K562 (cell line): ENCODE results near the gene EEF2. TPM values are rescaled to one million over a fixed set of nuclear protein-coding genes. Genes with fewer than 3 reads are reported as not detected.

ENCODE experiments used
- ATAC-seq: fragments of 200-7000 bp; cut with Tn5 transposase; 3 replicates; pipeline ENCODE4 v1.9.1; 2020; ENCODE audit warnings: moderate library complexity
- BruUV-seq: library from RNA; stranded (reverse); fragments of 400-500 nt; replicated peaks from 2 replicates; lab custom pipeline; 2021; lab: Mats Ljungman, UMichigan
- CTCF ChIA-PET: fragments of 300-600 bp; formaldehyde crosslinking; extraction: SDS; loops from one replicate; lab custom pipeline; 2021; ENCODE audit warnings: low intra/inter-chr PET ratio; lab: Yijun Ruan, JAX
- POLR2A ChIA-PET: fragments of 300-600, 350-650 bp; sonication (Branson Sonifier 250); formaldehyde crosslinking; extraction: SDS; loops from one replicate; lab custom pipeline; 2021; ENCODE audit warnings: antibody characterized with exemption, inconsistent platforms; lab: Yijun Ruan, JAX
- DNase-seq, 4 experiments: peaks; one replicate each; pipeline versions ENCODE4 v3.0.0 to v3.0.0-alpha.2; 2011 to 2018; ENCODE audit warnings: low spot score in 3 of 4, mixed read lengths in 3 of 4; ENCODE audit errors: extremely low read depth in 1 of 4
- FAIRE-seq: peaks from 2 replicates; lab custom pipeline; 2011; peaks lifted over from hg19 to GRCh38; lab: Jason Lieb, UNC
- H2AFZ ChIP-seq: 2 replicates; pipeline ENCODE4 v1.6.0; 2011; ENCODE audit warnings: low read depth, low read length, control low read depth, inconsistent platforms
- H3K27ac ChIP-seq: fragments of 200-600 bp; 3 replicates; pipeline ENCODE4 v1.8.0; 2011; ENCODE audit warnings: low read depth, mild to moderate bottlenecking, control low read depth, inconsistent platforms, low read length, moderate library complexity, mixed read lengths; ENCODE audit errors: extremely low read depth
- H3K27me3 ChIP-seq, 2 experiments: fragments of 300-600 bp in 1 of 2; 2 replicates in 1 of 2; 3 replicates in 1 of 2; pipeline versions ENCODE4 v1.6.0 to v1.8.0; 2011; ENCODE audit warnings: inconsistent platforms in 2 of 2, low read length in 2 of 2, mild to moderate bottlenecking in 1 of 2, mixed read lengths in 1 of 2, moderate library complexity in 1 of 2; ENCODE audit not compliant: control insufficient read depth in 2 of 2, insufficient read depth in 2 of 2
- H3K36me3 ChIP-seq: fragments of 300-600 bp; 3 replicates; pipeline ENCODE4 v1.8.0; 2011; ENCODE audit warnings: mild to moderate bottlenecking, low read length, inconsistent platforms; ENCODE audit not compliant: control insufficient read depth, insufficient read depth
- H3K4me1 ChIP-seq, 2 experiments: fragments of 200-600 bp in 1 of 2; replicated peaks in 1 of 2; 2 replicates in 1 of 2; 3 replicates in 1 of 2; pipeline versions ENCODE4 v1.5.1 to v1.8.0; 2011; ENCODE audit warnings: inconsistent platforms in 2 of 2, low read length in 2 of 2, mild to moderate bottlenecking in 1 of 2, mixed read lengths in 1 of 2, moderate library complexity in 1 of 2; ENCODE audit not compliant: control insufficient read depth in 2 of 2, insufficient read depth in 2 of 2
- H3K4me2 ChIP-seq: 2 replicates; pipeline ENCODE4 v1.6.1; 2011; ENCODE audit warnings: low read length, control low read depth, inconsistent platforms, mixed read lengths; ENCODE audit not compliant: insufficient read depth
- H3K4me3 ChIP-seq: fragments of 200-600 bp; sonication (generic), shearing (Covaris generic); 2 replicates; pipeline ENCODE4 v1.5.1; 2016; ENCODE audit warnings: control low read depth, inconsistent platforms
- H3K79me2 ChIP-seq: fragments of 200-600 bp; 3 replicates; pipeline ENCODE4 v1.8.0; 2011; ENCODE audit warnings: low read length, inconsistent platforms; ENCODE audit not compliant: control insufficient read depth, insufficient read depth
- H3K9ac ChIP-seq, 2 experiments: 2 replicates each; pipeline versions ENCODE4 v1.6.0 to v1.6.1; 2011; ENCODE audit warnings: low read depth in 2 of 2, low read length in 2 of 2, control low read depth in 1 of 2, inconsistent platforms in 1 of 2, mild to moderate bottlenecking in 1 of 2, mixed read lengths in 1 of 2; ENCODE audit not compliant: insufficient read depth in 1 of 2
- H3K9me1 ChIP-seq: one replicate; pipeline ENCODE4 v1.6.0; 2011; ENCODE audit warnings: inconsistent platforms, mild to moderate bottlenecking, low read length, moderate library complexity; ENCODE audit not compliant: control insufficient read depth, insufficient read depth
- H3K9me3 ChIP-seq: replicated peaks from 2 replicates; pipeline ENCODE4 v1.5.1; 2011; ENCODE audit warnings: low read depth, low read length, inconsistent platforms; ENCODE audit not compliant: control insufficient read depth, insufficient read depth
- H4K20me1 ChIP-seq: replicated peaks from 2 replicates; pipeline ENCODE4 v1.6.1; 2011; ENCODE audit warnings: low read length, inconsistent platforms, mixed read lengths; ENCODE audit not compliant: control insufficient read depth, insufficient read depth
- ATF1 ChIP-seq, 2 experiments: fragments of 450-650 bp in 1 of 2; IDR thresholded peaks; 2 replicates each; pipeline ENCODE4 v1.6.1; 2016; ENCODE audit warnings: missing compliant biosample characterization in 1 of 2, missing genetic modification characterization in 1 of 2
- ETV5 ChIP-seq: sonication (generic); formaldehyde crosslinking; IDR thresholded peaks from 2 replicates; pipeline ENCODE4 v1.4.0; 2020; ENCODE audit warnings: low read depth, mild to moderate bottlenecking, missing genetic modification reagents
- HIVEP1 ChIP-seq: fragments of 250-450 bp; sonication (Bioruptor Pico); IDR thresholded peaks from 2 replicates; pipeline ENCODE4 v1.4.0; 2020; ENCODE audit warnings: mild to moderate bottlenecking
- HNRNPUL1 ChIP-seq: fragments of 200-400 bp; formaldehyde crosslinking; IDR thresholded peaks from 2 replicates; pipeline ENCODE4 v1.6.1; 2017; ENCODE audit warnings: low read length
- LARP7 ChIP-seq: fragments of 450-650 bp; IDR thresholded peaks from 2 replicates; pipeline ENCODE4 v1.6.1; 2016
- SIRT6 ChIP-seq: IDR thresholded peaks from one replicate; pipeline ENCODE4 v1.6.1; 2012; ENCODE audit warnings: low read depth, mild to moderate bottlenecking, control low read depth, inconsistent platforms, low read length, moderate library complexity
- TAF1 ChIP-seq: IDR thresholded peaks from 2 replicates; pipeline ENCODE4 v1.6.1; 2011; ENCODE audit warnings: mild to moderate bottlenecking, low read length, moderate library complexity; ENCODE audit not compliant: insufficient read depth, control insufficient read depth, severe bottlenecking; ENCODE audit errors: extremely low read depth
- ZKSCAN3 ChIP-seq: fragments of 250-450 bp; sonication (Bioruptor Pico); IDR thresholded peaks from 2 replicates; pipeline ENCODE4 v1.4.0; 2020
- ZNF175 ChIP-seq: fragments of 200-800 bp; sonication (Bioruptor generic); IDR thresholded peaks from 2 replicates; pipeline ENCODE4 v1.6.1; 2016; ENCODE audit warnings: low read depth, mild to moderate bottlenecking, missing genetic modification characterization, missing compliant biosample characterization
- ZNF583 ChIP-seq: fragments of 250-450 bp; sonication (Bioruptor Pico); IDR thresholded peaks from 2 replicates; pipeline ENCODE4 v1.4.0; 2020
- ZNF75A ChIP-seq: fragments of 450-650 bp; formaldehyde crosslinking; IDR thresholded peaks from 2 replicates; pipeline ENCODE4 v1.4.0; 2020; ENCODE audit warnings: mild to moderate bottlenecking
- WGBS: fragments of 100-300 bp; shearing (Covaris generic); methylation state at CpG from one replicate; pipeline ENCODE4 v1.1.6; 2016; ENCODE audit warnings: low coverage, mixed read lengths; ENCODE audit not compliant: insufficient coverage; ENCODE audit errors: missing lambda C conversion rate; 5-methylcytosine and 5-hydroxymethylcytosine counted together
- in situ Hi-C: fragments of 300-500 bp; cut with MboI; formaldehyde crosslinking; loops from 4 replicates; pipeline ENCODE4 v1.15.0; 2018; ENCODE audit warnings: inconsistent platforms, mixed read lengths
- intact Hi-C: fragments of 100-400 bp; cut with micrococcal nuclease; formaldehyde crosslinking; loops from 2 replicates; pipeline ENCODE4 v1.14.2; 2022
- polyA plus RNA-seq, 8 experiments: library from polyadenylated mRNA; depleted of rRNA in 4 of 8; stranded (reverse) in 5 of 8; unstranded in 3 of 8; fragments of >200 nt; fragmentation: Nextera tagmentation in 2 of 8; fragmentation: Illumina TruSeq in 1 of 8; extraction: Ambion mirVana in 2 of 8; extraction: Trizol in 1 of 8; gene quantifications; 2 replicates each; pipeline versions ENCODE4 v1.2.1 to v1.2.3, GENCODE V29; 2011 to 2014; ENCODE audit warnings: inconsistent platforms in 1 of 8, missing spikeins in 1 of 8
- total RNA-seq, 7 experiments: library from RNA; depleted of rRNA in 6 of 7; stranded (reverse); fragments of >200 nt in 6 of 7; fragmentation: Illumina TruSeq in 2 of 7; extraction: Trizol in 2 of 7; gene quantifications; 2 replicates each; pipeline versions ENCODE4 v1.2.1 to v1.2.3, GENCODE V29; 2011 to 2021; ENCODE audit warnings: low replicate concordance in 1 of 7
- TF ChIP-seq, protein P1 (sequence below): fragments of 200-800 bp; sonication (Bioruptor generic); IDR thresholded peaks from 2 replicates; pipeline ENCODE4 v1.6.1; 2017; ENCODE audit warnings: missing genetic modification characterization, missing compliant biosample characterization
- TF ChIP-seq, protein P2 (sequence below), 3 experiments: fragments of 200-800 bp in 1 of 3; fragments of 250-450 bp in 1 of 3; fragments of 450-650 bp in 1 of 3; sonication (Bioruptor Pico) in 1 of 3; sonication (Bioruptor generic) in 1 of 3; formaldehyde crosslinking in 1 of 3; IDR thresholded peaks; 2 replicates each; pipeline versions ENCODE4 v1.6.1 to v1.8.0; 2016 to 2022; ENCODE audit warnings: mild to moderate bottlenecking in 2 of 3, missing genetic modification characterization in 2 of 3, missing compliant biosample characterization in 1 of 3, moderate library complexity in 1 of 3
- TF ChIP-seq, protein P3 (sequence below): IDR thresholded peaks from 2 replicates; pipeline ENCODE4 v1.6.1; 2012; ENCODE audit warnings: low read depth, low read length, improper control_type of control experiment, borderline replicate concordance

EEF2 gene
- total and polyA plus RNA-seq, 9 of the 15 experiments (the other 6 are each of a cell fraction or from before 2014, with no cell fraction given): 372 to 3,003 (median 1,453) TPM

DNA sequence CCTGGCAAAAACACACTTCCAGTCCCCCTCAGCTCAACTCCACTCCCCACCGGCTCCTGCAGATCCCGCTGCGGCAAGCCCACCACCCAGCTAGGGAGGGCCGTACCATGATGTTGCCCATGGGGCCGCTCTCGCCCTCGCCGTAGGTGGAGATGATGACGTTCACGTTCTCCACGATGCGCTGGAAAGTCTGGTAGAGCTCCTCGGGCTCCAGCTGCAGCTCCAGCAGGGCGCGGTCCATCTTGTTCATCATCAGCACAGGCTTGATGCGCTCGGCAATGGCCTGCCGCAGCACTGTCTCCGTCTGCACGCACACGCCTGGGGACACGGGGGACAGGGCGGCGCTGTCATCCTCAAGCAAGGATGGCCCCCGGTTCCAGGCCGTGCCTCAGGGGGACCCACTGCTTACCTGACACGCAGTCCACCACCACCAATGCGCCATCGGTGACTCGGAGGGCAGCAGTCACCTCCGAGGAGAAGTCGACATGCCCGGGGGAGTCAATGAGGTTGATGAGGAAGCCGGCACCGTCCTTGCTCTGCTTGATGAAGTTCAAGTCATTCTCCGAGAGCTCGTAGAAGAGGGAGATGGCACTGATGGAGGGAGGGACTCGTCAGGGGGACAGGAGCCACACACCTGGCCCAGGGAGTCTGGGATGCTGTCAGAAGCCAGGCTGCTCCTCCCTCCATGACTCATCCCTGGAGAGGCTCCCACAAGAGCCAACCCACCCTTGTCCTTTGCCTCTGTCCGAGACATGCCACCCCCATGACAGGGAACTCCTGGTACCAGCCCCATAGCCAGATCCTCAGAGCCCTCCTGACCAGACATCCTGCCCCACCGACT is 2.3 kb downstream of the EEF2 start:
- DNase-seq (peak in 2 of 4 experiments; percentile 47 to 55), ATAC-seq (no peak), FAIRE-seq (no peak)
- no peaks in the 10 kb centered on the region for H3K27me3 ChIP-seq
- H2AFZ ChIP-seq: no peak overlapping the region
- peaks cover 22% of the 10 kb centered on the region for H3K9me1 ChIP-seq
- peak overlapping the region; percentile 97 to 100 for H3K9ac ChIP-seq
- CTCF ChIA-PET: no interaction called here
- H3K4me1 ChIP-seq: peaks cover 25 to 68% of the 10 kb centered on the region in 2 experiments; a peak in 4 of 5 replicates
- POLR2A ChIA-PET: interaction anchor here (0.6 to 9.7 kb wide), 5 partner anchors 7 to 37 kb away, joined by 3 to 215 read pairs (median 5); partner anchors contain the start of gene DAPK3
- peak overlapping the region; percentile 99; the same call in 2 of the 3 replicates for H3K27ac ChIP-seq
- peaks cover 72% of the 10 kb centered on the region for H3K36me3 ChIP-seq
- no TSS peak for BruUV-seq
- 89% methylated on average over 38 of the region's 40 CpGs for WGBS
- intact Hi-C loops (no loop called here), in situ Hi-C loops (loop anchor here (5.0 kb wide), 1 partner anchor 219 kb away; no protein-coding TSS in a partner anchor)
- H3K79me2 ChIP-seq: peaks cover 71% of the 10 kb centered on the region
- peaks cover 68% of the 10 kb centered on the region for H4K20me1 ChIP-seq
- peak overlapping the region; percentile 99 for H3K4me3 ChIP-seq
- H3K4me2 ChIP-seq: peak overlapping the region; percentile 100
- H3K9me3 ChIP-seq: no peaks in the 10 kb centered on the region
- TF ChIP-seq HNRNPUL1 (no peak; the same call in 1 of the 2 replicates), LARP7 (no peak), ATF1 (CRISPR knock-in tag; IDR thresholded peaks at IDR 0.05) (no peak), ATF1 (tag; IDR thresholded peaks at IDR 0.05) (no peak), SIRT6 (no peak), ETV5 (no peak), HIVEP1 (CRISPR knock-in tag) (no peak), TAF1 (no peak), ZNF75A (CRISPR knock-in tag) (no peak), ZNF583 (no peak), ZNF175 (CRISPR knock-in tag) (no peak), ZKSCAN3 (CRISPR knock-in tag) (no peak)
- TF ChIP-seq, protein P1, sequence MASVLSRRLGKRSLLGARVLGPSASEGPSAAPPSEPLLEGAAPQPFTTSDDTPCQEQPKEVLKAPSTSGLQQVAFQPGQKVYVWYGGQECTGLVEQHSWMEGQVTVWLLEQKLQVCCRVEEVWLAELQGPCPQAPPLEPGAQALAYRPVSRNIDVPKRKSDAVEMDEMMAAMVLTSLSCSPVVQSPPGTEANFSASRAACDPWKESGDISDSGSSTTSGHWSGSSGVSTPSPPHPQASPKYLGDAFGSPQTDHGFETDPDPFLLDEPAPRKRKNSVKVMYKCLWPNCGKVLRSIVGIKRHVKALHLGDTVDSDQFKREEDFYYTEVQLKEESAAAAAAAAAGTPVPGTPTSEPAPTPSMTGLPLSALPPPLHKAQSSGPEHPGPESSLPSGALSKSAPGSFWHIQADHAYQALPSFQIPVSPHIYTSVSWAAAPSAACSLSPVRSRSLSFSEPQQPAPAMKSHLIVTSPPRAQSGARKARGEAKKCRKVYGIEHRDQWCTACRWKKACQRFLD (CRISPR knock-in tag): no peak
- TF ChIP-seq, protein P2, sequence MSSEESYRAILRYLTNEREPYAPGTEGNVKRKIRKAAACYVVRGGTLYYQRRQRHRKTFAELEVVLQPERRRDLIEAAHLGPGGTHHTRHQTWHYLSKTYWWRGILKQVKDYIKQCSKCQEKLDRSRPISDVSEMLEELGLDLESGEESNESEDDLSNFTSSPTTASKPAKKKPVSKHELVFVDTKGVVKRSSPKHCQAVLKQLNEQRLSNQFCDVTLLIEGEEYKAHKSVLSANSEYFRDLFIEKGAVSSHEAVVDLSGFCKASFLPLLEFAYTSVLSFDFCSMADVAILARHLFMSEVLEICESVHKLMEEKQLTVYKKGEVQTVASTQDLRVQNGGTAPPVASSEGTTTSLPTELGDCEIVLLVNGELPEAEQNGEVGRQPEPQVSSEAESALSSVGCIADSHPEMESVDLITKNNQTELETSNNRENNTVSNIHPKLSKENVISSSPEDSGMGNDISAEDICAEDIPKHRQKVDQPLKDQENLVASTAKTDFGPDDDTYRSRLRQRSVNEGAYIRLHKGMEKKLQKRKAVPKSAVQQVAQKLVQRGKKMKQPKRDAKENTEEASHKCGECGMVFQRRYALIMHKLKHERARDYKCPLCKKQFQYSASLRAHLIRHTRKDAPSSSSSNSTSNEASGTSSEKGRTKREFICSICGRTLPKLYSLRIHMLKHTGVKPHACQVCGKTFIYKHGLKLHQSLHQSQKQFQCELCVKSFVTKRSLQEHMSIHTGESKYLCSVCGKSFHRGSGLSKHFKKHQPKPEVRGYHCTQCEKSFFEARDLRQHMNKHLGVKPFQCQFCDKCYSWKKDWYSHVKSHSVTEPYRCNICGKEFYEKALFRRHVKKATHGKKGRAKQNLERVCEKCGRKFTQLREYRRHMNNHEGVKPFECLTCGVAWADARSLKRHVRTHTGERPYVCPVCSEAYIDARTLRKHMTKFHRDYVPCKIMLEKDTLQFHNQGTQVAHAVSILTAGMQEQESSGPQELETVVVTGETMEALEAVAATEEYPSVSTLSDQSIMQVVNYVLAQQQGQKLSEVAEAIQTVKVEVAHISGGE (CRISPR knock-in tag; IDR thresholded peaks at IDR 0.05): no peak
- TF ChIP-seq, protein P3, sequence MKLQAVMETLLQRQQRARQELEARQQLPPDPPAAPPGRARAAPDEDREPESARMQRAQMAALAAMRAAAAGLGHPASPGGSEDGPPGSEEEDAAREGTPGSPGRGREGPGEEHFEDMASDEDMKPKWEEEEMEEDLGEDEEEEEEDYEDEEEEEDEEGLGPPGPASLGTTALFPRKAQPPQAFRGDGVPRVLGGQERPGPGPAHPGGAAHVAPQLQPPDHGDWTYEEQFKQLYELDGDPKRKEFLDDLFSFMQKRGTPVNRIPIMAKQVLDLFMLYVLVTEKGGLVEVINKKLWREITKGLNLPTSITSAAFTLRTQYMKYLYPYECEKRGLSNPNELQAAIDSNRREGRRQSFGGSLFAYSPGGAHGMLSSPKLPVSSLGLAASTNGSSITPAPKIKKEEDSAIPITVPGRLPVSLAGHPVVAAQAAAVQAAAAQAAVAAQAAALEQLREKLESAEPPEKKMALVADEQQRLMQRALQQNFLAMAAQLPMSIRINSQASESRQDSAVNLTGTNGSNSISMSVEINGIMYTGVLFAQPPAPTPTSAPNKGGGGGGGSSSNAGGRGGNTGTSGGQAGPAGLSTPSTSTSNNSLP: no peak
